HS-5 (cell line): ENCODE measurements around the gene TATDN2.
"Not testable (repeated sequence)": the region's sequence is repeated elsewhere in the genome, so short reads cannot be mapped to it uniquely, and the experiment has no call there.

Experiments
- DNase-seq: peaks from one replicate; pipeline ENCODE4 v3.0.0-alpha.2; 2012; ENCODE audit warnings: low read depth

The TATDN2 gene

DNA sequence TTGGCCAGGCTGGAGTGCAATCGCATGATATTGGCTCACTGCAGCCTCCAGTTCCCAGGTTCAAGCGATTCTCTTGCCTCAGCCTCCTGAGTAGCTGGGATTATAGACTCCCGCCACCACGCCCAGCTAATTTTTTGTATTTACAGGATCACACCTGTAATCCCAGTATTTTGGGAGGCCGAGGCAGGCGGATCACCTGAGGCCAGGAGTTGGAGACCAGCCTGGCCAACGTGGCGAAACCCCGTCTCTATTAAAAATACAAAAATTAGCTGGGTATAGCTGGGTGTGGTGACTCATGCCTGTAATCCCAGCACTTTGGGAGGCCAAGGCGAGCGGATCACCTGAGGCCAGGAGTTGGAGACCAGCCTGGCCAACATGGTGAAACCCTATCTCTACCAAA lies 24.2 kb downstream of the TATDN2 start:
- DNase-seq: not testable (repeated sequence)

DNA sequence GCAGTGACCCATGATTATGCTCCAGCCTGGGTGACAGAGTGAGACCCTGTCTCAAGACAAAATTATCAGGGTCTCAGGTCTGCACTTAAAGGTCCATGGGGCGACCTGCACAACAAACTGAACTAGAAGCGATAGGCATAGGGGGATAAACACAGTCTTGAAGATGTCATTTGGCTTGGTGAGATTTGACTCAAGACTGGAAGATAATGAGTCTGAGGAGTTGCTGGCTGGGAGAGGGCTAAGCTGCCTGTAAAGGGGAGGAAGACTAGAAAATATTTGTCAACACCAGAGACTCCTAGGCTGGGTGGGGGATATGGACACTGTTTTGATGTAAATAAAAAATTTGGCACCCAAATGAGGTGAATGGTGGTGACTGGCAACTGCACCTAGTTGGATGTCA lies 24.7 kb downstream of the TATDN2 start:
- no peak for DNase-seq

DNA sequence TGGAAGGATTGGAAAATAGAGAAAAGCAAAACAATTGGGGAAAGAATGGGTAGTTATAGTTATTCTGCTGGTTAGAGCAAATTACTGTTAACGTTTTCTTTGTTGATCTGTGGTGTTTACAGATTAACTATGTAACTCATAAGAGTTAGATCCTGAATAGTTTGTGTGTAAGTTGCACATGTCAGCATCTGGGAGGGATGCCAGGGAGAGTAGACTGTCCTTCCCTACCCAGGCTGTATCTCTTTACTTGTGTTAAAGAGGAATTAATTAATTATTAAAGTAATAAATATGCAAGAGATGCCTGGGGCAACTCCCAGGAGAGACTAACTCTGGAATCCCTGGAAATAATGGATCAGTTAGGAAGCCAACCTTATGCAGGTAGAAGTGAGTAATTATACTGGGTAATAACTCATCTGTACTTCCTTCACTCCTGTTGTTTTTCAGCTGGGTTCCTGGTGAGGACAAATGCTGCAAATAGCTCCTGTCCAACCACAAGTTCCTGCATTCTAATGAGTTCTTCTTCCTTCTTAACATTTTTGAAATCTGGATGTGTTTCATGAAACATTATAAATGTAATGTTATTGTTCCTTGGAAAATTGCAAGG lies 25.5 kb downstream of the TATDN2 start:
- no peak for DNase-seq

DNA sequence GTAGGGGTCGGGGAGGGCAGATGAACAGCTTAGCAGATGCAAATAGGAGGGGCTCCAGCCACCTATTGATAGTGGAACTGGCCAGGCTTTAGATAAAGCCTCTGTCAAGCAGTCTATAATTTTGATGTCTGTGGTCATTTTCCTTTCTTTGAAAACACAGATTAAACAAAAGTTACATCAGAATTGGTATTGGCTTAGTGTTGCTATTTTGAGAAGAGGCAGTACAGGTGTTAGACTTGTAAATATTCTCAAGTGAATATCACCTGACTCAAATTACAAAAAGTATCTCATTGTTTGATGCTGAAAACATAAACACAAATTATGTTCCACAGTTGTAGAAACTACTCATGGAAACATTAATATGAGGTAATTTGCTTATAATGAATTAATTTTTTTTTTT lies 26.3 kb downstream of the TATDN2 start:
- no peak for DNase-seq

DNA sequence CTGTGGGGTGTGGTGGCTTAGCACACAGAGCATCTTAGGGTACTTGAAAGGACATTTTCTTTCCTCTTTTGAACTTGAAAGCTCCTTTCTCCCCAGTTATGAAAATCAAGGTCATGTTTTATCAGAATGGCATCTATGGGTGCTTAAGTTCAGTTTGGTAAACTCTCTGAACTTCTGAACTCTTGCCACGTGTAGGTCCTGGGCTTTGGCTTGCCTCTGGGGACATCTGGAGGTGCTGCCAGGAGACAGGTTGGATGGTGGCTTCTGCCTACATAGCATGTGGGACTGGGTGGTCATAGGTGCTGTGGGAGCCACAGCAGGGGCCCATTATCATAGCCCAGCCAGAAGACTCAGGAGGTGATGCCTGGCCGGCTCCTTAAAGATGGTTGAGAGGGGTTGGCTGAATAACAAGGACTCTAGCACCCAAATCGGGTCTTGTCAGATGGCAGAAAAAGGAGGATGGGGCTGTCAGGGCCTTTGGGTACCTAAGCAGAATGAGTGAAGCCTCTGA lies 28.9 kb downstream of the TATDN2 start:
- DNase-seq: no peak

DNA sequence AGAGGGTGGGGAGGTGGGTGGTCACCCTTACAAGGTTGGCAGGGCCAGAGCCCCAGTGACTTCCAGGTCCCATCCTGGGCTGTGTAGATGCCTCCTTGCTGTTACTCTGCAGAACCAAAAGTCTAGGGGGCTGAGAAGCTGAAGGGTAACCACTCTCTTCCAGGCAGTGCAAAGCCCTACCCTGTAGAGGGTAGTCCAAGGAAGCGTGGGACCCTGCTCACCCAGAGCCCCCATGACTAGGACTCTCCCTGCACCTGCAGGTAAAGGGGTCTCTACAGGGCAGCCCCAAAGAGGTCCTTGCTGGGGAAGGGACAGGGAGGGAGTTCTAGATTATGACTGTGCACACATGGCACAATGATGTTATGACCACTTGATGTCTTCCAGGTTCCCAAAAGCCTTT lies 30.2 kb downstream of the TATDN2 start:
- no peak for DNase-seq

DNA sequence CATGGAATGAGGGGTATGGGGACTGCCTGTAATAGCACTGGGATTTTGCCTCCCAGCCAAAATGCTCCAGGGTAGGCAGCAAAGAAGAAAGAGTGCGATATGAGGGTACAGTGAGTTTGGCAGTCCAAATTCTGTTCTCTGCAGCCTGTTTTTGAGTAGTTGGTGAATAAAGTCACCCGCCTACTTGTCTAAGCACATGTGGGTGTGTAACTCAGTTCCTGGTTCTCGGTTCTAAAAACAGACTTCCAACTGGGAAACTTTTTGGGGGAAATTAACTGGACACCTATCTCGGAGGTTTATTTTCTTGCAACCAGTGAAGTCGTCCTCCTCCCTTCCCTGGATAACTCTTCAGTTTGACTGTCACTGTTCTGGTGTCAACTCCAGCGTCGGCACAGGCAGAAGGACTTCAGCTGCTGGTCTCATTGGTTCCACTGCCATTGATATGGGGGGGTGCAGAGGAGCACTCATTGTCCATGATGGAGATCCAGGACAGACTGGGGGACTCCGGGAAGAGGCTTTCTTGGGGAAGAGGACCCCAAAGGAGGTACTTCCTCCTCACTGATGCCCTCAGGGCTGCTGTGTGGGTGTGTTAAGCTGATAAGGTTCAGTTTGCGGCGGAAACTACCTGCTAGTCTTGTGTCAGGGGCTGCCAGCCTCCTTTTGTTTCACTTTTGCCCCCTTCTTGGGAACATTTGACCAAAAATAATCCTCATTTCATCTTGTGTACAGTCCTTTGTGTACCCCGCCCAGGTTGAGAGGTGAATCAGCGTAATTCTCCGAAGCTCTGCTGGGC lies 31.3 kb downstream of the TATDN2 start:
- no peak for DNase-seq

DNA sequence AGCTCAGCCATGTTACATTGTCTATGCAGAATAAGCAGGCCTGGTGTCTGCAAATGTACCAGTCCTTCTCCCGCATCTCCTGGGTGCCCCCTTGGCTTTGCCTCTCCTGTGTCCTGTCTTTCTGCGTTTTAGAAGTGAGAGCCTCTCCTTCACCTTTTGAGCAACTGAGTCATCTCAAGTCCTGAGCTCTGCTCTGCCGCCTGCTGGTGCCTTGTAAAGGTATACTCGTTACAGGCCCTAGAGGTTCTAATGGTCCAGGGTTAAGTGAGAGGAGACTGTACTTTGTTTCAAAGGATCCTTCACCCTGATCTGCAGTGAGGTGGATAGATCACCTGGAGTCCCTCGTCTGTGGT lies 31.9 kb downstream of the TATDN2 start:
- no peak for DNase-seq

DNA sequence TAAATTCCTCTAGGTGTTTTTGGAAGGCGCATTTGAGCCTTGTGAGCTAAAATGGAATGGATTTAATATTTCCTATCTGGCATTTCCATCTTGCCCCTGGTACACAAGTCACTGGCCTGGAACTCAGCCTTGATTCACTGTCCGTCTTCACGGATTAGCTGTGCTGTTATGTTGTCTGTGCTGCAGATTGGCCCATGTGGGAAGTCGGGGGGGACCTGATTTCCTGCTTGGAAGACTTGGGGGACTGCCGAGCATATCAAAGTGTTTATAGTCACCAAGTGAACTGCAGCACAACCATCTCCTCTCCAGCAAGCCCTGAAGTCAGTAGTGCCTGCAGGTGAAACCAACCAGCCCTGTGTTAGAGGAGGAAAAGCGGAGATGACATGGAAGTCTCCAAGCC lies 32.3 kb downstream of the TATDN2 start:
- DNase-seq: no peak

DNA sequence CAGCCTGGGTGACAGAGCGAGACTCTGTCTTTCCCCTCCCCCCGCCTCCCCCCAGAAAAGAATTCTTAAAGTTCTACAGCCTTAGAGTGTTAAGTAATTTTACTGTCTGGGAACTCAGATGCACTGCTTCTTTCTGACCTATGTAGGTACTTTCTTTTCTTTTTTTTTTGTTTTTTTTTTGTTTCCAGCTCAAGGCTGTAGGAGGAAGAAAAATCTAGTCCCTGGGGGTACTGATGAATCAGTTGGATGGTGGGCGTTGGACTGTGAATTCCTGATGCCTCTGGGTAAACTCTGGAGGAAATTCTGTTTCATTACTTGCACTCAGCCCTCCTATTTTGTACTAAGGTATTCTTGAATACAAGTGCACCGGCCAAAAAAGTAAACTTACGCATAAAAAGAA lies 33.7 kb downstream of the TATDN2 start:
- no peak for DNase-seq

DNA sequence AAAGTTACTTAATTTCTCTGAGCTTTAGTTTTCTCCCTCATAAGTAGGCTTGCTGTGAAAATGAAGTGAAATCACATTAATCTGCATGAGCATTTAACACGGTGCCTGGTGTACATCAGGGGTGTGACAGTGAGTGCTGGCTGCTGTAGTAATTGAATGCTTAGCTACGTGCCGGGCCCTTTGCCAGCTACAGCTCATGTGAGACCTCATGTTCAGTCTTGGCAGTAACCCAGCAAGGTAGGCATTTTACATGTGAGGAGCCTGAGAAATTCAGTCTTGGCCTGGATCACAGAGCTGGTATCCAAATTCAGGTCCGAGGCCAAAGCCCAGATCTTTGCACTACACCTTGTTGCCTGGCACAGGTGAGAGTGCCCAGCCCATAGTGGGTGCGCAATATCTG lies 35.4 kb downstream of the TATDN2 start:
- DNase-seq: no peak

DNA sequence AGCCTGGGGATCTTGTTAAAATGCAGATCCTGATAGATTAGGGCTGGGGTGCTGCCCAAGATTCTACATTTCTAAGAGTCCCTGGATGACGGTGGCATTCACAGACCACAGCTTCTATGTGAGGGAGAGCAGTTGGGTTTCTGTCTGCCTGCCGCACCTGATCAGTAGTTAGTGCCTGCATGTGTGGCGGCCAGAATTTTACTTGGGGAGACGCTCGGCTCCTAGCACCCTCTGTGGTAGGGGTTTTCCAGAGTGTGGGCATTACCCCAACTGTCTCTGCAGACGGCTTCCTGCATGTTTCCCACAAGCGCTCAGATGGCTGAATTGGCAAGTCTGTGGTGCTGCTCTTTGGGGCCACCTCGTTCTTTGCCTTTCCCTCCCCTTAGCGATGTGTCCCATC lies 36.2 kb downstream of the TATDN2 start:
- no peak for DNase-seq

DNA sequence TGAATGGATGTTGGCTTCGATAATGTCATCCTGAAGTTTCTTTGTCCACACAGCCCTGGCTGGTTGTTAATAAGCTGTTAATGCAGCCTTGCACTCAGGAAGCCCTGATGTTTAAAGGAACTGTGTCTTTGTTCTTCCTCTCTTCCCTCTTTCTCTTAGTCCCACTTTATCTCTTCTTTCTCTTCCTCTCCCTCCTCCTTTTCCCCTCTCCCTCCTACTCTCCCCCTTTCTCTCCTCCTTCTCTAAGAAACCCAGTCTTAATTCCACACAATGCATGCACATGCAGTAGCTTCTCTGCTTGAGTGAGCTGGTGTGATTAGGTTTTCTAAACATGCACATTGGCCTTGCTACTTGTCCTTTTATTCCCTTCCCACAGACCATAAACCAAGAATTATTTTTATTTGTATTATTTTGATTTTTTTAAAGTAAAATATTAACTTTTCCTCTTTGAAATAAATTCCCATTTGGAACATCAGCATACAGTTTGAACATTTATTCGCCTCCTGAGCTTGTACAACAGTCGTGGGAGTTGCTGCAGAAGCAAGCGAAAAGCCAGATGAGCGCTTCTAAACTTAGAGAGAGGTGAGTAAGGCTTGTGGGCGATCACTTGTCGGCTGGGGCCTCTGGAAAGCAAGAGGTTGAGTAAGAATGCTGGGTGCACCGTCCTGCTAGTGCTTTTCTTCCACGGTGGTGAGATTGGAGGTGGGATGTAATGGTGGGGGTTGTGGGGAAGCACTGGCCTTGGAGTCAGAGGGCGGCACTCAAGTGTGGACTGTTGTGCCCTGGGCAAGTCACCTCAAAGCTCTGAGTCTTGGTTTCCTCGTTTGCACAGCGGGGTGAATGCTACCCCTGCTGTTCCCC lies 37.2 kb downstream of the TATDN2 start:
- no peak for DNase-seq

DNA sequence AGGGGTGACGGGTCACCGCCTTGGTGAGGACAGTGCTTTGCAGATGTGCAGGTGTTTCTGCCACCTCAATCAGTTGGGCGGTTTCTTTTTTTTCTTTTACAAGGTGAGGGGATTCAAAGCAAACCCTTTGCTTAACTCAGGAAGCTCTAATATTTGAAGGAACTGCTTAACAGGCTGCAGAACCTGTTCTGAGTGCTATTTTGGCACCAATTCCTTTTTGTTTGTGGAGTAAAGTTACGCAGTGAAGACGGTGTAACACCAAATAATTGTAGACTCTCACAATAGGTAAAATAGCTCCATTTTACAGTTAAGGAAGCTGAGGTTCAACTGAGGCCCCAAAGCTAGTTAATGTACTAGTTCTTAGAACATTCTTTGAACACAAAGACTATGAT lies 37.9 kb downstream of the TATDN2 start:
- no peak for DNase-seq

DNA sequence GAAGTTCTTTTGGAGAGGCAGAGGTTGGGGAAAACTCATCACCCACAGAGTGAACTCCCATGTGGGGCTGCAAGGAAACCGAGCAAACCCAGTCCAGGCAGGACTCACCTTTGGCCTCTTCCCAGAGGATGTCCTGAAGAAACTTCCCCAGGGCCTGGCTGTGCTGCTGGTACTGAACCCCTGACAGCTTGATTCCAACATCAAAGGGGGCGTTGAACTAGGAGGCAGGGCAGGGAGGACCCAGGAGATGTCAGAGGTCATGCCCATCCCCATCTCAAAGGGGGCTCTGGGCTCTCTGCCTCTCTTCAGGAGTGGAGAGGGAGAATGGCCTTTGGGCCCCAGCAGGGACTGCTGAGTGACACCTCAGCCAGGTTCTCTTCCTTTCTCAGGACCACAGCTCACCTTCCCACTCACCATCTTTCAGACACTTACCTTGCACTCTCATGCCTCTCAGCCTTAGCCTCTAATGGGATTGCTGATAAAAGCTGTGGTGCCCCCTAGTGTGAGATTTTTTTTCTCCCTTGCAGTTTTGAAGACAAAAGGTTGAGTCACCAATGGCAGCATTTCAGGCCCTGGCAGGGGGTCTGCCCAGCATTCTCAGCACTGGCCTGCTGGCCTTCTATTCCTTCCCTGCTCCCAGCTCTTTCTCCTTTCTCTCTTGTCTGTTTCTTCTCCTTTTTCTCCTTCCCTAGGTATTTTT lies 38.5 kb downstream of the TATDN2 start:
- peak; percentile 18 for DNase-seq

DNA sequence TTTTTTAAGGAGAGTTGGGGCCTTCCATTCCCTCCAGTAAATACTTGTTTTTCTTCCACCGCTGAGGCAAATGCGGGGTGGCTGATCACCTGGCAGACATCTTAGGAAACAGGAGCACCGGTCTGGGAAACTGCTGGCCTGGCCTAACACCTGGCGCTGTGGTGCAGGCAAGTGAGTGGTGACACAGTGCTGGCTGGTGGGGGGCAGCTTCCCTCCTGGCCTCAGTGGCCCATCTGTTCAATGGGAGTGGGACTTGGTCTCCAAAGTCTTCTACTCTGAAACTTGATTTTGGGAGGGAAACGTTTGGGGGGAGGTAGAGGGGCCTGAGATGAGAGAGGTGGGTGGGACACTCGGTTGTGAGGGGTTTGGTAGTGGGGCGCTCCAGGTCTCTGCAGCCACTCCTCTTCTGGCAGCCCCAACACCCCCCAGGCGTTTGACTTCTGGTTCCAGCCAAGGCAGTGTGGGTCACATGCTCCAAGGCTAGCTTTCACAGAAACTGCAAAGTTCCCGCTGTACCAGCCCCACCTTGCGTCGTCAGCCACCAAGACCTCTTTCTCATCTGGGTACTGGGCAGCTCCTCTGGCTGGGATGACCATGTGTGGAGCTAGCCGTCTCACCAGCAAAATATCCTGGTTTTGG lies 39.8 kb downstream of the TATDN2 start:
- DNase-seq: no peak

DNA sequence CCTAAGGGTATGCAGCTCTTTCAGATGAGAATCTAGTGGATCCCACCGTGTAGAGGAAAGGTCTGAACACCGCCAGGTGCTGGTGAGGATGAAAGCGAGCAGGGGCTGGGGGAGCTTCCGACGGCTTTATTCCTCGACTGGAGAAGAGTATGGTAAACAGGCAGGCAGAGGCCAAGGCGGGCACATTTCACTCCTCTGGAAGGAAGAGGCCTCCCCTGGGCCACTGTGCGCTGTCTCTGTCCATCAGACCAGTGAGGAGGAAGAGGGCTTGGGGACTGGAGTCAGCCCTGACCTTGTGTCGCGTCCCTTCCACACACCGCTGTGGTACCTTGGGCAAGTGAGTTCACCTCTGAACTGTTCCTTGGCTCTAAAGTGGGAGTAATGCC lies 40.3 kb downstream of the TATDN2 start:
- no peak for DNase-seq

DNA sequence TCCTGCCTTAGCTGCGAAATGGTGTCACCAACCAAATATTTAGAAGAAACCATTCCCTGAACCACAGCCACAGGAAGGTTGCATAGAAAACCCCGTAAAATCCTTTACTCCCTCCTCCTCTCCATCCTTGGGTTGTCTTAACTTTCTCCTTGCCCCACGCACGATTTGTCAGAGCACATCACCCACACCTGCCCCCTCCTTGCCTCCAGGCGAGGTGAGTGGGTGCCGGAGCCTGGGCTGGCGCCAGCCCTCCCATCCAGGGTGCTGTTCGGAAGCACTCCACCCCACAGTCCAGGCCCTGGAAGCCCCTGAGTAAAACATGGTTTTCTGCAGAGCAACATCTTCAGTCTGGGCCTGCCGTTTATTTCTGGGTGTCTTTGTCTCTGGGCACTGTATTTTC lies 40.8 kb downstream of the TATDN2 start:
- DNase-seq: no peak

DNA sequence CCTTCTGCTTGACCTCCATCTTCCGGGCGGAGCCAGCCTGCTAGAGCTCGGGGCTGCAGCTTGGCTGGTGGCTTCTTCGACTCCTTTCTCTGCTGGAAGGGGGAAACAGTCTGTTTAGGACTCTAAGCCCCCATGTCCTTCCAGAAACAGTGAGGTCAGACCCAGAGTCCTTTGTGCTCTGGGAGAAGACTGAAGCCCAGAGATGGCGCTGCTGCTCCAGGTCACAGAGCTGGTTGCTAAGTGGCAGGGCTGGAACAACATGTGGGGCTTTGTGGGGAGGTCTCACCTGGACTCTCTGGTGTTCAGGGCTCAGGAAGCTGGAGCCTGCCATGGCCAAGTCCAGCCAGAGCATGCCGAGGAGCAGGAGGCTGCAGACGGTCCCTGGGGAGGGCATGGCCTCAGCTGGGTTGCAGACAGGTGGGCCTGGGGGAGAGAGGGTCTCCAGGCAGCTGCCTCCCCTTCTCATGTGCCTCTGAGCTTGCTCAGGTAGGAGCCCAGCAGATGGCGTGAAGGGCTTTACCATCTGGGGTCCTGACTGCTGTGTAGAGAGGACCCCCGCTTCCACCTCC lies 41.6 kb downstream of the TATDN2 start:
- DNase-seq: no peak

DNA sequence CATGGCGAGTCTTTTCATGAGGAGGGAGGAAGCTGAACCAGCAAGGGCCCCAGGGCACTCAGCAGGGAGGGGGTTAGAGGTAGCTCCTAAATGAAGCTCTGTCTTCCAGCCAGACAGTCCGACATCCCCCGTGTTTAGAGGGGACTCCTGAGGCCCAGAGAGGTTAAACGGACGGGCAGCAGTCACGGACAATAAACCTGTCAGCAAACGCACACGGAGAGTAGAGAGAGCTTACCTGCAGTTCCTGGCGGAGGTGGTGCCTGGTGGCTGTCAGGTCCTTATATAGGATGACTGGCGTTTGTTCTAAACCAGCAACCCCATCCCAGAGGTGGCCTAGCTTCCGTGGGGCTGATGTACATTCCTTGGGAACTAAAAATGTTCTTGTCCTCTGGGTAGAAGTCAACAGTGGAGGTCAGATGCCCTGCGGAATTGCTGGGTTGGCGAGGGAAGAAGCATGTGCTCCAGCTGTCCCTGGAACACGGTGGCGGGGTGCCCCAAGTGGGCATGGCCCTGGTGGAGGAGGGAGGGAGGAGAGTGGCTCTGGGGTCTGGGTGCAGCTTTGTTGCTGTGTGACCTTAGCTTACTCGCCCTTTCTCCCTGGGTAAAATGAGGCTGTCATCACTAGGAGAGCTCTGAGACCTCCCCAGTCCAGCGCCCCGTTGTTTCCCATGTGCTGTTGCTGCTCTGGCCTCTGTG lies 42.4 kb downstream of the TATDN2 start:
- no peak for DNase-seq

DNA sequence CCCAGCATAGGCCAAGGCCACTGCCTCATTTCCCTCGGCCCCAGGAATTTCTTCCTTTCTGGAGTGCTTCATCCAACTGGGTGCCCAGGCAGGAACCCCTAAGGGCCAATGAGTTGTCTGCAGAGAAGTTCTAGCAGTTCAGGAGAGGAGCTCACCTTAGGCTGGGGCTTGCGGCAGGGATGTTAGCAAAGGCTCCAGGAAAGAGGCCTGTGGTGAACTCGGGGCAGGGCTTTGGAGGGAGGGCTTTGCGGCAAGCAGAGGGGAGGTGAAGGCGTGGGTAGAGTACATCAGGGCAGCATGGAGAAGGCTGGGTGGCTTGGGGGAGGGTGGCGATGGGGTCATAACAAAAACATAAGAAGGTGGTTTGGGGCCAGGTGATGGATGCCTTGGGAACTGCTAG lies 43.4 kb downstream of the TATDN2 start:
- no peak for DNase-seq
